ENCODE results near the gene FAM90A26.
"Not testable (repeated sequence)": the region's sequence is repeated elsewhere in the genome, so short reads cannot be mapped to it uniquely, and the experiment has no call there.

Gene FAM90A26, protein sequence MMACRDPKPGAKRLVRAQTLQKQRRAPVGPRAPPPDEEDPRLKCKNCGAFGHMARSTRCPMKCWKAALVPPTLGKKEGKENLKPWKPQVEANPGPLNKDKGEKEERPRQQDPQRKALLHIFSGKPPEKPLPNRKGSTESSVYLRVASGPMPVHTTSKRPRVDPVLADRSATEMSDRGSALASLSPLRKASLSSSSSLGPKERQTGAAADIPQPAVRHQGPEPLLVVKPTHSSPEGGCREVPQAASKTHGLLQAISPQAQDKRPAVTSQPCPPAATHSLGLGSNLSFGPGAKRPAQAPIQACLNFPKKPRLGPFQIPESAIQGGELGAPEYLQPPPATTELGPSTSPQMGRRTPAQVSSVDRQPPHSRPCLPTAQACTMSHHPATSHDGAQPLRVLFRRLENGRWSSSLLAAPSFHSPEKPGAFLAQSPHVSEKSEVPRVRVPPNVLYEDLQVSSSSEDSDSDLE
- long read RNA-seq: 0 reads

DNA sequence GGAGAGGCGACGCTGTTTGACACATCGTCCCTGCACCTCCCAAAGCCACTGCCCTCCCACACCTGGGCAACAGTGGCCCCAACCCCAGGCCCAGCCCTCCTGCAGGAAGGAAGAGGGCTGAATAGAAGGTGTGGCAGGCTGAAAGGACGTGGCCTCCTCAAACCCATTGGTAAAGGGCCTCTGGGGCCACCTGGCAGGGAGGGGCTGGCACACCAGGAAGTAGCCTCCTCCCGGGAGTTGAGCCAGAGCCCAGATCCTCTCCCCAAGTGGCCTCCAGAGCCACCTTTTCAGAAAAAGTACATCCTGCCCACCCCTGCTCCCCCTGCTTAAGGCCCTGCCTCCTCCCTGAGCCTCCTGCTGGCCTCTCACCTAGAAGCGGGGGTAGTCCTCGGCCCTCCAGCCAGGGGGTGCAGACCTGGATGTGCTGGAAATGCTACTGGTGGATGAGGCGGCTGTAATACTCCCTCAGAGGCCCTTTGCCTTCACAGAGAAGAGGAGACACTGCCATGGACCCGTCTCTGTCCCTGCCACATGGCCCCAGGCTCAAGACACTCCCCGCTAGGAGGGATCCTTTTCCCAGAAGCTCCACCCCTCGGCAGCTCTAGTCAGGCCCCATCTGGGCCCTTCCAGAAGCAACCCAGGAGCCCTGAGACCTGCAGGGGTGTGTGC is at the start of gene FAM90A26:
TSS of gene FAM90A26 (plus strand) at position 619 of the 669 bp plus-strand sequence. CDS start 2,764 bp downstream, outside the sequence.
- not testable (repeated sequence) for H3K4me3 ChIP-seq (replicated peaks; ENCODE audit: insufficient read depth, low read length); H3K27me3 ChIP-seq (ENCODE audit: insufficient read depth, poor library complexity, severe bottlenecking); DNase-seq (ENCODE audit: low read depth in 1 of 2, low spot score in 1 of 2); H3K27ac ChIP-seq (replicated peaks)

DNA sequence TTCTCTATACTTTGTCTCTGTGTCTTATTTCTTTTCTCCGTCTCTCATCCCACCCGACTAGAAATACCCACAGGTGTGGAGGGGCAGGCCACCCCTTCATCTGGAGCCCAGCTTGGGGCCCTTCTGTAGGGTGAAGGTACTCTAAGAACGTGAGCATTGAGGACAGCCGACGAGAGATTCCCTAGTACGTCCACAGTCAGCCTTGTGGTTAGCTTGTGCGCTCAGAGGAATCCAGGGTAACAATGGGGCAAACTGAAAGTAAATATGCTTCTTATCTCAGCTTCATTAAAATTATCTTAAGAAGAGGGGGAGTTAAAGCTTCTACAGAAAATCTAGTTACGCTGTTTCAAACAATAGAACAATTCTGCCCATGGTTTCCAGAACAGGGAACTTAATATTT is 47.5 kb upstream of the FAM90A26 start:
- H3K27ac ChIP-seq (replicated peaks); H3K4me3 ChIP-seq (replicated peaks; ENCODE audit: insufficient read depth, low read length); H3K27me3 ChIP-seq (ENCODE audit: insufficient read depth, poor library complexity, severe bottlenecking); DNase-seq (ENCODE audit: low read depth in 1 of 2, low spot score in 1 of 2): not testable (repeated sequence)

DNA sequence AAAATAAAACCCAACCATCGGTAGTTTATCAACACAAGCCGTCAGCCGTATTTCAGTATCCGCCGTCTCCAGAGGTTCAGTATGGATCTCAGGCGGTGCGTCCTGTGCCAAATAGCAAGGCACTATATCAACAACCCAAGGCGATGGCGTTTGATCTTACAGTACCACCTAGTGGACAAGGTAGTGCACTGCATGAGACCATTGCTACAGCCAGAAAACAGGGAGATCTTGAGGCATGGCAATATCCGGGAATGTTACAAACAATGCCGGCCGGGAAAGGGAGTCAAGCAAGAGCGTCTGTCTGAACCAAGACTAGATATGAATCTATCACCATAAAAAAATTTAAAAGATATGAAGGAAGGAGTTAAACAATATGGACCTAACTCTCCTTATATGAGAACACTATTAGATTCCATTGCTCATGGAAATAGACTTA is 46.6 kb upstream of the FAM90A26 start:
- TF ChIP-seq, protein P1, sequence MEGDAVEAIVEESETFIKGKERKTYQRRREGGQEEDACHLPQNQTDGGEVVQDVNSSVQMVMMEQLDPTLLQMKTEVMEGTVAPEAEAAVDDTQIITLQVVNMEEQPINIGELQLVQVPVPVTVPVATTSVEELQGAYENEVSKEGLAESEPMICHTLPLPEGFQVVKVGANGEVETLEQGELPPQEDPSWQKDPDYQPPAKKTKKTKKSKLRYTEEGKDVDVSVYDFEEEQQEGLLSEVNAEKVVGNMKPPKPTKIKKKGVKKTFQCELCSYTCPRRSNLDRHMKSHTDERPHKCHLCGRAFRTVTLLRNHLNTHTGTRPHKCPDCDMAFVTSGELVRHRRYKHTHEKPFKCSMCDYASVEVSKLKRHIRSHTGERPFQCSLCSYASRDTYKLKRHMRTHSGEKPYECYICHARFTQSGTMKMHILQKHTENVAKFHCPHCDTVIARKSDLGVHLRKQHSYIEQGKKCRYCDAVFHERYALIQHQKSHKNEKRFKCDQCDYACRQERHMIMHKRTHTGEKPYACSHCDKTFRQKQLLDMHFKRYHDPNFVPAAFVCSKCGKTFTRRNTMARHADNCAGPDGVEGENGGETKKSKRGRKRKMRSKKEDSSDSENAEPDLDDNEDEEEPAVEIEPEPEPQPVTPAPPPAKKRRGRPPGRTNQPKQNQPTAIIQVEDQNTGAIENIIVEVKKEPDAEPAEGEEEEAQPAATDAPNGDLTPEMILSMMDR (IDR thresholded peaks at IDR 0.05; ENCODE audit: insufficient read depth, low read length): peak; percentile 41
- H3K27me3 ChIP-seq (ENCODE audit: insufficient read depth, poor library complexity, severe bottlenecking); H3K4me3 ChIP-seq (replicated peaks; ENCODE audit: insufficient read depth, low read length); H3K27ac ChIP-seq (replicated peaks): not testable (repeated sequence)
- DNase-seq (ENCODE audit: low read depth in 1 of 2, low spot score in 1 of 2): peak; percentile 13 to 24

DNA sequence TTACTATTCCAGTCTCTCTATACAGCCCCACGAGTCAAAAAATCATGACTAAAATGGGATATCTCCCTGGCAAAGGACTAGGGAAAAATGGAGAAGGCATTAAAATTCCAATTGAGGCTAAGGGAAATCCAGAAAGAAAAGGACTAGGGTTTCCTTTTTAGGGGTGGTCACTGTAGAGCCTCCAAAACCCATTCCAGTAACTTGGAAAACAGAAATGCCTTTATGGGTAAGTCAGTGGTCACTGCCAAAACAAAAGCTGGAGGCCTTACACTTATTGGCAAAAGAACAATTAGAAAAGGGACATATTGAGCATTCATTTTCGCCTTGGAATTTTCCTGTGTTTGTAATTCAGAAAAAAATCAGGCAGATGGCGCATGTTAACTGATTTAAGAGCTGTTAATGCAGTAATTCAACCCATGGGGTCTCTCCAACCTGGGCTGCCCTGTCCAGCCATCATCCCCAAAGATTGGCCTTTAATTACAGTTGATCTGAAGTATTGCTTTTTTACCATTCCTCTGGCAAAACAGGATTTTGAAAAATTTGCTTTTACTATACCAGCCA is 44.5 kb upstream of the FAM90A26 start:
- not testable (repeated sequence) for H3K27me3 ChIP-seq (ENCODE audit: insufficient read depth, poor library complexity, severe bottlenecking); DNase-seq (ENCODE audit: low read depth in 1 of 2, low spot score in 1 of 2)

DNA sequence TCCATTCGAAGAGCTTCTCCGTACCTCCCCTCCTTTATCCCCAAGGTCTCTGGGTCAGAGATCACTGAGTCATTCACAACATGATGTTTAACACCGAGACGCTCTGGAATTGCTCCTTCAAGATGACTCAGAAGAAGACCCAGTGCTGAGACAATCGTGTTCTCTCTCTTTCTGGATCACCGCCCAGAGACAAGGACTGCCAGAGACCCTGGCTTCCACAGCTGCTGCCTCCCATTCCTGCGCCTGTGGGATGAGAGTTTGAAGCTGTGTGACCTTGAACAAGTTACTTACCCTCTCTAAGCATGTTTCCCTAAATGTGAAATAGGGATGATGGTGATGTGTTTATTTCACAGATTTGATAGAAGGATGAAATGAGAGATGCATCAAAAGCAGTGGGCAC is 38.8 kb upstream of the FAM90A26 start:
- DNase-seq (ENCODE audit: low read depth in 1 of 2, low spot score in 1 of 2); H3K27ac ChIP-seq (replicated peaks); H3K27me3 ChIP-seq (ENCODE audit: insufficient read depth, poor library complexity, severe bottlenecking); H3K4me3 ChIP-seq (replicated peaks; ENCODE audit: insufficient read depth, low read length): not testable (repeated sequence)

More for the DNA sequence above, 44.5 kb upstream of the FAM90A26 start:
- H3K27ac ChIP-seq (replicated peaks); H3K4me3 ChIP-seq (replicated peaks; ENCODE audit: insufficient read depth, low read length): not testable (repeated sequence)

DNA sequence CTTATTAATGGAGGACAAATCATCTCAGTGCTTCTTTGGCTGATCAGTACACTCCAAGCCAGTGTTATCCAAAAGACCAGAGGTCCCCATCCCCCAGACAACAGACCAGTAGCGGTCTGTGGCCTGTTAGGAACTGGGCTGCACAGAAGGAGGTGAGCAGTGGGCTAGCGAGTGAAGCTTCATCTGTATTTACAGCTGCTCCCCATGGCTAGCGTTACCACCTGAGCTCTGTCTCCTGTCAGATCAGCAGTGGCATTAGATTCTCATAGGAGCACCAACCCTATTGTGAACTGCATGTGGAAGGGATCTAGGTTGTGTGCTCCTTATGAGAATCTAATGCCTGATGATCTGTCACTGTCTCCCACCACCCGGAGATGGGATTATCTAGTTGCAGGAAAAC is 37.4 kb upstream of the FAM90A26 start:
- H3K27me3 ChIP-seq (ENCODE audit: insufficient read depth, poor library complexity, severe bottlenecking); H3K4me3 ChIP-seq (replicated peaks; ENCODE audit: insufficient read depth, low read length); H3K27ac ChIP-seq (replicated peaks); DNase-seq (ENCODE audit: low read depth in 1 of 2, low spot score in 1 of 2): not testable (repeated sequence)

DNA sequence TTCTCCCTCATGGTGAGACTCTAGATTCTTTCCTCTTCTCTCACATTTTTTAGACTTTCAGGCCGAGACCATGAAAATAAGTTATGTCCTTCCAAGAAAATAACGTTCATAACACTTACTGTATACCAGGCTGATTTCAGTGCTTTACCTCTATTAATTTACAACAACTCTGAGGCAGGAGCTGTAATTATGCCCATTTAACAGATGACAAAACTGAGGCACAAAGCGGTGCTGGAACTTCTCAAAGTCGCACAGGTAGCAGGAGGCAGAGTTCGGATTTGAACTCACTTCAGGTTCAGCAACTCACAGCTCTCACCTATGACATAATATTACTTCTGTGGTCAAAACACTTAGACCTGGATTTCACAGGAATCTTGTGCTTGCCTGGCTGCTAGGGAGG is 36.2 kb upstream of the FAM90A26 start:
- not testable (repeated sequence) for H3K27me3 ChIP-seq (ENCODE audit: insufficient read depth, poor library complexity, severe bottlenecking); H3K27ac ChIP-seq (replicated peaks); H3K4me3 ChIP-seq (replicated peaks; ENCODE audit: insufficient read depth, low read length); DNase-seq (ENCODE audit: low read depth in 1 of 2, low spot score in 1 of 2)

DNA sequence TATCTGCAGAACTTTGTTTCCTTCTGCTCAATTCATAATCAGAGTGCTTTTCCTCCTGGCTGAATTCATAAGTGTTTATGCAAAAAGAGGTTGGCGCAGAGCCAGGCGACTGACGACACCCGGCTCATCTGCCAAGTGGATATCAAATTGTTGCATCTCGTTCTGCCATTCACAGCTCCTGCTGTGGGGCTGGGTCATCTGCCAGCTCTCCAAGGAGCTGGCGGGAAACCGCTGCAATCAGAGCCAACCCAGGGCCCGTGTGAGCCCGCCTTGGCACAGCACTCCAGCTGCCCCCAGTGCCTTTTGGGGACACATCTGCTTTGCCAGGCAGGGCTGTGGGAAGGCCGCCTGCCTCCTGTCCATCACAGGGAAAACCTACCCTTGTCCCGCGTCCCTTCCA is 35.7 kb upstream of the FAM90A26 start:
- H3K27me3 ChIP-seq (ENCODE audit: insufficient read depth, poor library complexity, severe bottlenecking); H3K4me3 ChIP-seq (replicated peaks; ENCODE audit: insufficient read depth, low read length); H3K27ac ChIP-seq (replicated peaks); DNase-seq (ENCODE audit: low read depth in 1 of 2, low spot score in 1 of 2): not testable (repeated sequence)

DNA sequence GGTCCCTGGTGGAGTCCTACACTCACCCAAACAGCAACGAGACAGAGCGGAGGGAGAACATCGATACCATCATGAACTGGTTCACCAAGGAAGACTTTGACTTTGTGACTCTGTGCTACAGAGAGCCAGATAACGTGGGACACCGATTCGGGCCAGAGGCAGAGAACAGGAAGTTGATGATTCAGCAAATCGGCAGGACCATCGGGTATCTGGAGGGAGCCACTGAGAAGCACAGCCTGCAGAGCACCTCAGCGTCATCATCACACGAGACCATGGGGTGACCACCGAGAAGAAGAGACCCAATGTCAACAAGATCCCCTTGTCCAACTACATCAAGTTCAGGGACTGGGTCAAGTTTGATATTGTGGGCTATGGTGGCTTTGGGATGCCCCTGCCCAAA is 29.2 kb upstream of the FAM90A26 start:
- H3K27me3 ChIP-seq (ENCODE audit: insufficient read depth, poor library complexity, severe bottlenecking); DNase-seq (ENCODE audit: low read depth in 1 of 2, low spot score in 1 of 2); H3K27ac ChIP-seq (replicated peaks); H3K4me3 ChIP-seq (replicated peaks; ENCODE audit: insufficient read depth, low read length): not testable (repeated sequence)

DNA sequence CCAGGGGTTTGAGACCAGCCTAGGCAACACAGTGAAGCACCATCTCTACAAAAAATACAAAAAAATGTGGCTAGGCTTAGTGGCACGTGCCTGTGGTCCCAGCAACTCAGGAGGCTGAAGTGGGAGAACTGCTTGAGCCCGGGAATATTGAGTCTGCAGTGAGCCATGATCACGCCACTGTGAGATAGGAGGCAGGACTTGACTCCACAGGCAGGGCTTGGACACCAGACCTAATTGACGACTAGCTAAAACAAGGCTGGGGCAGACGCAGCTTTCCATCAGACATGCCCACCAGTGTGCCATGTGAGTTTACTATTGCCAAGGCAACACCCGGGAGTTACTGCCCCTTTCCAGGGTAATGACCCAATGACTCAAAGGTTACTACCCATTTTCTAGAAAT is 27.4 kb upstream of the FAM90A26 start:
- not testable (repeated sequence) for H3K27ac ChIP-seq (replicated peaks); H3K4me3 ChIP-seq (replicated peaks; ENCODE audit: insufficient read depth, low read length); H3K27me3 ChIP-seq (ENCODE audit: insufficient read depth, poor library complexity, severe bottlenecking); DNase-seq (ENCODE audit: low read depth in 1 of 2, low spot score in 1 of 2)
